Hematopoietic multipotent progenitor cell treated with erythropoietin and hydrocortisone succinate and interleukin-3 and kit ligand, for 6 days (in vitro differentiated cells): Measurements from ENCODE around the gene LHFPL3.
"Not testable (repeated sequence)": the region's sequence is repeated elsewhere in the genome, so short reads cannot be mapped to it uniquely, and the experiment has no call there.

Experiments
- DNase-seq: peaks from one replicate; pipeline ENCODE4 v3.0.0-alpha.2; 2015

Gene LHFPL3

GRCh38 chr7:104906556-104906955 lies 578.2 kb downstream of the LHFPL3 start:
- DNase-seq, result no peak

DNA sequence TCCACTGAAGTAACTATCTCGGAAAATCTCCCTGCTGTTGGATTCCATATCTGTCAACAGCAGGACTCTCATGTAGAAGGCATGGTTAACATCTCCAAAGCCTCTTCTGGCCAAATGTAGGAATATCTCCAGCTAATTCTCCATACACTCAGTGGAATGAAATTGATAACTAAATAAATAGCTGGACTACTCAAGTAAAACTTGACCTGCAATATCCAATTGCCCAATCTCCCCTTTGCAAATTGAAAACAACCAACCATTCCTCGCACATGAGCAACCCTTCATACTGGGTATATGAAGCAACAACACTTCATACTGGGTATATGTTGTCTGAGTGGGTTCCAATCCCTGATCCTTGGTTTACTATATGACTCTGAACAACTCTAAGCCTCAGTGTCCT lies 580.2 kb downstream of the LHFPL3 start:
- DNase-seq, result no peak

DNA sequence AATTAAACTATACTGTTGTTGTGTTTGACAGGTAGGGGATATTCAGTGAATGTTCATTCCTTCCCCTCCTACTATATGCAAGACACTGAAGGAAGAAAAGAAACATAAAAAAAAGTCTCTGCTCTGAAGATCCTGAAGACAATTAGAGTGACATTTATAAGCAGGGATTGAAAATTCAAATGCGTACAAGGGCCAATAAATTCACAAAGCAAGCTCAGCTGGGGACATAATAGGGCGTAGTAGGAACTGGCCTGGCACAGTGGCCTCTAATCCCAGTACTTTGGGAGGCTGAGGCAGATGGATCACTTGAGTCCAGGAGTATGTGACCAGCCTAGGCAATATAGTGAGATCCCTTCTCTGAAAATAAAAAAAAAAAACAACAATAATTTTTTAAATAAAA lies 580.7 kb downstream of the LHFPL3 start:
- no peak for DNase-seq

GRCh38 chr7:104914421-104914820 lies 586.0 kb downstream of the LHFPL3 start:
- DNase-seq, result no peak

GRCh38 chr7:104921596-104921995 lies 593.2 kb downstream of the LHFPL3 start:
- DNase-seq, result no peak

- no peak for DNase-seq
These were observed 594.0 kb downstream of the LHFPL3 start for GRCh38 chr7:104922182-104923009.

- DNase-seq, result peak; percentile 90
These were observed 594.6 kb downstream of the LHFPL3 start for GRCh38 chr7:104923010-104923421.

DNA sequence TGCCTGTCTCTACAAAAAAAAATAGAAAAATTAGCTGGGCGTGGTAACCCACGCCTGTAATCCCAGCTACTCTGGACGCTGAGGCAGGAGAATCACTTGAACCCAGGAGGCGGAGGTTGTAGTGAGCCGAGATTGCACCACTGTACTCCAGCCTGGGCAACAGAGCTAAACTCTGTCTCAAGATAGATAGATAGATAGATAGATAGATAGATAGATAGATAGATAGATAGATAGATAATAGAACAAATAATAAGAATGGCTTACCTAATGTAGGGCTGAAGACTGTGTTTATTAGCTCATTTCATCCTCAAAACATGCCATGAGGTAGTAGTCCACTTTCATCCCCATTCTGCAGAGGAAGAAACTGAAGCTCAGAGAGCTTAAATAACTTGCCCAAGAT lies 597.8 kb downstream of the LHFPL3 start:
- DNase-seq, result not testable (repeated sequence)

DNA sequence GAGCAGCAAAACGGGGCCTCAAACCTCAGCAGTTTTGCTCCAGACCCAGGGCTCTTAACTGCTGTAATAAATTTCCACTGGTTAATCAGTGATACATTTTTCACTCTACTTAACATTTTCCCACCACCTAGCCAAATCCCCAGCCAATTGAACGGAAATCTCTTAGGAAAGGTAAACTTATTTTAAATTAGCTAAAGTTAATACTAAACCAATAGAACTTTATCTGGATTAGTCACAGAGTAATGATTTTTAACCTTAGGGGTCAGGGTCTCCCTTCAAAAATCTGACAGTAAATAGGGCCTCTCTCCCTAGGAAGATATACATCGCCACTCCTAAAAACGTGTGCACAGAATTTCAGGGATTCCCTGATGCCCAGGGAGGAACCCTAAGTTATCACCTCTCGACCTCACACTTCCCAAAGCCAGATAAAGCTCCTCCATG lies 598.2 kb downstream of the LHFPL3 start:
- DNase-seq, result no peak

DNA sequence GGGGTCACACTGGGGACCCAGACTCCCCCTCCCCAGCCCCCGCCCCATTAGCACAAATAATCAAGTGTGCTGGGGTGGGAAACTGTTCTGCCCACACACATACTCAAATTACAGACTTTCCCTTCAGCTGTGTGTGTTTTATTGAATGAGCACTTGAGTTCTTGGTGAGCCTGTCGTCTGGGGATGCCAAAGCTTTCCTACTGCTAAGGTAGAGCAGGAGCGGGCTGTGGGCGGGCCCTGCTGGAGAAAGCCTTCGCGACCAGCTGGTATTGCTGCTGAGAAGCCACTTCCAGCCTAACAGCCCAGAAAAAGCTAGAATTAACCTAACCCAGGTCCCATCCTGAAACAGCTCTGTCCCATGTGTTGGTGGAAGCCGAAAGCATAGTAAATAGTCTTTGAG lies 598.7 kb downstream of the LHFPL3 start:
- no peak for DNase-seq

GRCh38 chr7:104928721-104929400 lies 600.5 kb downstream of the LHFPL3 start:
- no peak for DNase-seq

GRCh38 chr7:104929921-104930320 lies 601.5 kb downstream of the LHFPL3 start:
- no peak for DNase-seq

- no peak for DNase-seq
These were observed 602.9 kb downstream of the LHFPL3 start for GRCh38 chr7:104931181-104931781.

GRCh38 chr7:104933022-104933421 lies 604.6 kb downstream of the LHFPL3 start:
- DNase-seq, result no peak

DNA sequence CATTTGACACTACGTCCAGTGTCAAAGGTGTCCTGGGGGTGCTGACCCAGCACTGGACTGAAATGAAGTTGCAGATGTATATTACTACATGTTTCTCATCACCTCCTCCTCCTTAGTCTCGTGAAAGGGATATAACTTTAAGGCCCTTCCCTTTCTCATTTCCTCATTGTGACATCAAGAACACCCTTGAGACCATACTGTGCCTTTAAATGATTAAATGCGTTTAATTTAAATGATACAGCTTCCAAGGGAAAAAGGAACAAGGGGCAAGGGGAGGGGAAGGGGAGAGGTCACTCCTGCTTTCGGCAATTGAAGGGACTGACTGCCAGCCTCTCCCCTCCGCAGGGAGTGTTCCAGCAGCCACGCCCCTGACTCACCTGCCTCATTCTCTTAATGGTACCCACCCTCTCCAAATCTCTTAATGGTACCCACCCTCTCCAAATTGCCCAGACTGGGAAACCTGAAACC lies 605.2 kb downstream of the LHFPL3 start:
- DNase-seq, result no peak

- DNase-seq, result no peak
These were observed 606.3 kb downstream of the LHFPL3 start for GRCh38 chr7:104934665-104935064.

DNA sequence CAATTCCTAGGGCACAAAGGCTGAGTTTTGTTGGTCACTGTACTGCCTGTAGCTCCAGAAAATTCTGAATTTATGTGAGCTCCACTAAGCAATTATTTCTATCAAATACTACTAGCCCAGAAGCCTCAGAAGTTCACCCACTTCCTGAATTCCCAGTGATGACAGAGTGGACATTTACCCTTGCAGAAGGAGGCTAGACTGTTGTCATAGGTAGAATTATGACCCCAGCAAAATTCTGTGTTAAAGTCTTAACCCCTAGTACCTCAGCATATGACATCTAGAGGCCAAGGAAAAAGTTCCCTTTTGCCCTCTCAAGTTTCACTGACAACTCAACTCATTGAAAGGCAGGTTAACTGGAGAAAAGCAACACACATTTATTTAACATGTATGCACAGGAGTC lies 606.9 kb downstream of the LHFPL3 start:
- DNase-seq, result no peak

DNA sequence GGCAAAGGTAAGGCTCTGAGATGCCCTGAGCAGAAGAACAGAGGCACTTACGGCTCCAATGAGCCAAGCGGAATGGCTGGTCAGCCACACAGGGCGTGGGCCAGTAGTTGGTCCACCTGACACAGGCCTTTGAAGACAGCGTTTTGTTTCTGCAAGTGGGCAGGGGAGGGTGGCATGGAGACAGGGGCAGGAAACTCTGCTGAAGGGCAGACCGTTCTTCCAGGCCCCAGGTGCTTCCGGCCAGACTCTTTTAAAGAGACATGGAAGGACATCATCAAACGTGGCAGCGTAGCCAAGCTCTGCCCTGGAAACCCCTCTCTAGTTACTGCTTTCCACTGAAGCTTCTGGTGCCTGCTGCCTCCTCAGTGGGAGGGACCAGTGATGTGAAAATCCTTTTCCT lies 608.1 kb downstream of the LHFPL3 start:
- no peak for DNase-seq

- DNase-seq, result not testable (repeated sequence)
These were observed 609.1 kb downstream of the LHFPL3 start for GRCh38 chr7:104937489-104937888.

GRCh38 chr7:104938741-104939390 lies 610.5 kb downstream of the LHFPL3 start:
- DNase-seq, result no peak

DNA sequence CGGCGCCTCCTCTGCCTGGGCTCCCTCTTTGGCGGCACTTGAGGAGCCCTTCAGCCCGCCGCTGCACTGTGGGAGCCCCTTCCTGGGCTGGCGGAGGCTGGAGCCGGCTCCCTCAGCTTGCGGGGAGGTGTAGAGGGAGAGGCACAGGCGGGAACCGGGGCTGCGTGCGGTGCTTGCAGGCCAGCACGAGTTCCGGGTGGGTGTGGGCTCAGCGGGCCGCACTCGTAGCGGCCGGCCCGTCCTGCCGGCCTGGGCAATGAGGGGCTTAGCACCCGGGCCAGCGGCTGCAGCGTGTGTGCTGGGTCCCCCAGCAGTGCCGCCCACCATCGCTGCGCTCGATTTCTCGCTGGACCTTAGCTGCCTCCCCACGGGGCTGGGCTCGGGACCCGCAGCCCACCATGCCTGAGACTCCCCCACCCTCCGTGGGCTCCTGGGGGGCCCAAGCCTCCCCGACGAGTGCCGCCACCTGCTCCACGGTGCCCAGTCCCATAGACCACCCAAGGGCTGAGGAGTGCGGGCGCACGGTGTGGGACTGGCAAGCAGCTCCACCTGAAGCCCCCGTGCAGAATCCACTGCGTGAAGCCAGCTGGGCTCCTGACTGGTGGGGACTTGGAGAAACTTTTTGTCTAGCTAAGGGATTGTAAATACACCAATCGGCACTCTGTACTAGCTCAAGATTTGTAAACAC lies 611.8 kb downstream of the LHFPL3 start:
- DNase-seq, result no peak

DNA sequence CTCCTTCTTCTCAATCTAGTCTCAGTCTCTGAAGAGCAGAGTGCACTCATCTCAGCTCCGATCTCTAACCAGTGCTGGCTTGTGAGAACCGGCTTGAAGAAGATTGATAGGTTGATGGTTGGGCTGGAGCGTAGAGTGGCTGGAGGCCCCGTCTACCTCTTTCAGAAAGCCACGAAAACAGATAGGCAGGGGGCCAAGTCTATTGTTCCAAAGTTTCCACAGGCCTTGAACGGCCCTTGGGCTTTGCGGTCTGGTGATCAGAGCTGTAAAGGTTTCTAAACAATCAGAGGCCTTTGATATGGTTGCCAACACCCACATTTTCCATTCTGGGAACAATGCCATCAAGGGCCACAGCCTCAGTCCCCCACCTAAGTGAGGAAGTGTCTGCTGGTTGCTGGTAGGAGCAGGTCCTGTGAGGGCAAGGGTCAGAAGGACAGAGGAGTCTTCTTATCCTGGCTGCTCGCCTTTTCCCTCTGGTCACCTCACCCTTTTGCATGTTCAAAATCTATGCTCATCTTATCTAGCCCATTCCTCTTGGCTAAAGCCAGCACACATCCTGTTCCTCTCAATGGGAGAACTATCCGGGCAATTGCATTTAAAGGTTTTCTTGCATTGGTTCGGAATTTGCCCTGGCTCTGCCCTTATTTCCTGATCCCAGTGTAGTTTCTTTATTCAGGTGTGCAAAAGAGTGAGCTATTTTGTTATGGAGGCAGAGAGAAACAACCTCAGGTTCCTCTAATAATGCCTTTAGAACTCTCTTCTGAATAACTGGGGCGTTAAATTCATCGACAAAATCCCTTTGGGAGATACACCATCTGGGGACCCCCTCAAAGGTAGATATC lies 615.3 kb downstream of the LHFPL3 start:
- peak; percentile 99 for DNase-seq
